ENCODE measurements around the gene DNMBP.

- TF ChIP-seq FOXM1 (IDR thresholded peaks at IDR 0.05; ENCODE audit: borderline replicate concordance, low read depth) (no peak), TCF12 (IDR thresholded peaks at IDR 0.05; ENCODE audit: low read depth) (no peak), CREB1 (IDR thresholded peaks at IDR 0.05; ENCODE audit: low read depth) (no peak), EP300 (IDR thresholded peaks at IDR 0.05; ENCODE audit: borderline replicate concordance) (no peak), MAX (IDR thresholded peaks at IDR 0.05) (no peak), TAF1 (IDR thresholded peaks at IDR 0.05; ENCODE audit: low read depth) (no peak), REST (IDR thresholded peaks at IDR 0.05; ENCODE audit: low read depth) (no peak), EGR1 (IDR thresholded peaks at IDR 0.05) (no peak), NFIC (IDR thresholded peaks at IDR 0.05) (no peak), YY1 (IDR thresholded peaks at IDR 0.05; ENCODE audit: low read depth) (no peak), USF1 (IDR thresholded peaks at IDR 0.05) (no peak), RAD21 (IDR thresholded peaks at IDR 0.05; ENCODE audit: low read depth) (no peak), CEBPB (IDR thresholded peaks at IDR 0.05) (no peak)
These were observed 181.3 kb downstream of the DNMBP start for GRCh38 chr10:99828464-99828863.

All from Ishikawa (cell line).